LNCaP clone FGC (cell line): ENCODE data around the gene TMEM187.

ENCODE experiments used
- DNase-seq: peaks from one replicate; pipeline ENCODE4 v3.0.0-alpha.2; 2011; ENCODE audit warnings: low read depth
- H3K4me3 ChIP-seq: 2 replicates; pipeline ENCODE4 v1.5.1; 2011; ENCODE audit warnings: mild to moderate bottlenecking, low read depth, low read length, control low read depth
- TF ChIP-seq, protein P1 (sequence below): IDR thresholded peaks from 2 replicates; pipeline ENCODE4 v1.5.1; 2012; ENCODE audit warnings: mild to moderate bottlenecking; ENCODE audit not compliant: control insufficient read depth, insufficient read depth; ENCODE audit errors: extremely low read depth

TMEM187 gene

DNA sequence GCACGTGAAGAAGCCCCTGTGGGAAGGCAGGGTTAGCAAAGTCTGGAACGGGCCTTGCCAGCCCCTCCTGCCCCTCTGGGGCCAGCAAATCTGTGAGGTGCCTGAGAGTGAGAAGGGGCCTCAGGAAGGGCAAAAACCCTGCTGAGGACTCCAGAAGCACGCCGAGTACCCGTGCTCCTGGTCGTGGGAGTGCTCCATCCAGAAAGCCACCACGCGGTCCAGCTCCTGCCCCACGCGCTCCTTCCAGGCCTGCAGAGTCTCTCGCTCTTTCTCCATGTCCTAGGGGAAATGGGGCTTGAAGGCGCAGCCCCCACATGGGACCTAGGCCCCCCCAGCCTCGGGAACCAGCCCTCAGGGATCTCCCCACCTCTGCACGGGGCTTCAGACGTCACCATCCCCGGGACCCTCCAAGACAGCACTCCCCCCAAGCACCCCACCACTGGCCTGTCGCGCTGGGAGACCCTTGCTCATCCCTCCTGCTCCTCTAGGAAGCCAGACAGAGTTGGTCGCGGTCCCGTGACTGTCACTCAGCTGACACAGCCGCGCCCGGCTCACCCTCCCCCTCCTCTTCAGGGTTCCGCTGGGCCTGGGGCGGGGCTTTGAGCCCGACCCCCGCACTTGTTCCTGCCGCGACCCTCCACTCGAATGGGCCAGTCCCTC, 28.3 kb upstream of the TMEM187 start, which contains the start of gene RENBP:
TSS of gene RENBP (minus strand) at position 504 of the 660 bp plus-strand sequence. CDS start at position 471, 33 bp downstream.
- no peak within 1 kb of the TSS for H3K4me3 ChIP-seq
- TF ChIP-seq, protein P1, sequence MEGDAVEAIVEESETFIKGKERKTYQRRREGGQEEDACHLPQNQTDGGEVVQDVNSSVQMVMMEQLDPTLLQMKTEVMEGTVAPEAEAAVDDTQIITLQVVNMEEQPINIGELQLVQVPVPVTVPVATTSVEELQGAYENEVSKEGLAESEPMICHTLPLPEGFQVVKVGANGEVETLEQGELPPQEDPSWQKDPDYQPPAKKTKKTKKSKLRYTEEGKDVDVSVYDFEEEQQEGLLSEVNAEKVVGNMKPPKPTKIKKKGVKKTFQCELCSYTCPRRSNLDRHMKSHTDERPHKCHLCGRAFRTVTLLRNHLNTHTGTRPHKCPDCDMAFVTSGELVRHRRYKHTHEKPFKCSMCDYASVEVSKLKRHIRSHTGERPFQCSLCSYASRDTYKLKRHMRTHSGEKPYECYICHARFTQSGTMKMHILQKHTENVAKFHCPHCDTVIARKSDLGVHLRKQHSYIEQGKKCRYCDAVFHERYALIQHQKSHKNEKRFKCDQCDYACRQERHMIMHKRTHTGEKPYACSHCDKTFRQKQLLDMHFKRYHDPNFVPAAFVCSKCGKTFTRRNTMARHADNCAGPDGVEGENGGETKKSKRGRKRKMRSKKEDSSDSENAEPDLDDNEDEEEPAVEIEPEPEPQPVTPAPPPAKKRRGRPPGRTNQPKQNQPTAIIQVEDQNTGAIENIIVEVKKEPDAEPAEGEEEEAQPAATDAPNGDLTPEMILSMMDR, result no peak
- no peak for DNase-seq

DNA sequence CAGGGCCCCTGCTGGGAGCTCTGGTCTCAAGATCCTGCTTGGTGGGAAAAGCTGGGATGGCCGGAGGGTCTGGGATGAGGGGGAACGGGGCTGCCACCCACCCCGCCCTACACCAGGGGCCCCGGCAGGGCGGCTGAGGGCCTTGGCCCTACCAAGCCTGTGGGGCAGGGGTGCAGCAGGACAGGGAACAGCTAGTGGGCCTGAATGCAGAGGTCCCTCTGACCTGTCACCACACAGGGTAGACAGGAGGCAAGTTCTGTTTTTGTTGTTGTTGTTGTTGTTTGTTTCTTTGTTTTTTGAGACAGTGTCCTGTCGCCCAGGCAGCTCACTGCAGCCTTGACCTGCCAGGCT, 27.8 kb upstream of the TMEM187 start:
- TF ChIP-seq, protein P1, result no peak
- H3K4me3 ChIP-seq, result no peak overlapping the region
- DNase-seq, result no peak

DNA sequence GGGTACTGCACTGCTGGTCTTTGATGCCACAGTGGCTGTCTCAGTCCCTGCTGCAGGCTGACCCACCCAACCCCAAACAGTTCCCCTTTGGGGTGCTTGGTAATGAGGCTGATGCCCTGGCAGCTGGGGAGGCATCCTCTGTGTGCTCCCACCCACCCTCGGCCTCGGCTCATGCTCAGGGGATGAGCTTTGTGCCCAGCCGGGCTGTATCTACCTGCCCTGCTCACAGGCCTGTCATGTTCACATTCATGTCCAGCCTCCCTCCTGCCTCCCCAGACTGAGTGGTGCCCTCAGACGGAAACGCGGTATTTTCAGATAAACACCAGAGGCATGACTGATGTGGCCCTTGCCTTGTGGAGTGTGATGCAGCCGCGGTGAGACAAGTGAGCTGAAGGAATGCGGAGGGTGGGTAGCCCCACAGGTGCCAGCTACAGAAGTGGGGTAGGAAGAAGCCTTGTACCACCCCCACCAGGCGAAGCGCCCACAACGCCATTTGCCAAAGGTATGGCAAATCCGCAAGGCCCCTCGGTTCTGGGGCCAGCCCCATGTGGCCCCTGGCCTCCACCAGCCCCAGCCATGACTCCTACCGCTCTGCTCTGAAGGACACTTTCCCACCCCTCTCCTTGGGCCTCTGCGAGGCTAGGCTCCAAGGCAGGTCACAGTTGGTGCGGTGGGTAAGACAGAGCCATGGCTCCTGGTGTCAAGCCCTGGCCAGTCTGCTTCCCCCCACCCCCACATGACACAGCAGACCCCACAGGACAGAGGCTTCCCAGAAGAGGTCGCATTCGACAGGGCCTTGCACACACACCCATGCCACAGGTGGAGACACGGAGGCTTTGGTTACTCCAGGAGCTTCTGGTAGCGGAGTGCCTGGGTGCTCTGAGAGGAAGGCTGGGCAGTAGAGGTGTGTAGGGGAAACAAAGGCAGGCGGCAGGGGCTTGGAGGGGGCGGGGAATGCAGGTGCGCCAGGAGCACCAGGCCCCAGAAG, 26.3 kb upstream of the TMEM187 start:
- DNase-seq, result no peak
- no peak overlapping the region for H3K4me3 ChIP-seq
- TF ChIP-seq, protein P1, result no peak

DNA sequence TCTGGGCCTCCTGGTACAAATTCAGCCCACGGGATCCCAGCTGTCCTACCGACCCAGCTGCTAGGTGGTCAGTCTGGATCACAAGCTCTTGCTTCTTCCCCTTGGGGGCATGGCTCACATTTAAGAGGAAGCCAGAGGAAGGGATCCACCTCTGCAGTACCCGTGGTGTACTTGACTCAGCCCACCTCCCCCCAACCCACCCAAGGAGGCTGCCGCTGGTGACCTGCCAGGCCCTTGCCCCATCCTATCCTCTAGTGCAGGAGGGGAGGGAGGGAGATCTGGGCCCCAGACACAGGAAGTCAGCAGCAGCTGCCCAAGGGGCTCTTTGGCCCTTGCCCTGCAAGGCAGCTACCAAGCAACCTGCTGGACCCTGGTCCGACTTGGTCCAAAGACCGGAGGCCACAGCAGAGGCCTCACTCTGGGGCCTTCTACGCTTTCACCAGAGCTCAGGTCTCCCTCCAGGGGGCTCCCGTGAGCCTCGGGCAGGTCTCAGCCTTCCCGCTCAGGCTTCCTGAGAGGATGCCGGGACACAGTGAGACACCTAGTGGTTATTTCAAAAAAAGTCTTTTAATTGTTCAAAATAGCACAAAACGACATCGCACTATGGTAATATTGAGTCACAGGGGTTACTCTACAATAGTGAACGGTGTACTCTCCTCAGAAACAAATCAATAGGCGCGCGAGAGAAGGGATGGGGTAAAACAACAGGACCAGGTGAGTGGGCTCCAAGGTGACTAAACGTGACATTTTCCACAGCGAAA, 25.4 kb upstream of the TMEM187 start:
- H3K4me3 ChIP-seq, result no peak overlapping the region
- DNase-seq, result no peak
- TF ChIP-seq, protein P1, result peak; percentile 71

DNA sequence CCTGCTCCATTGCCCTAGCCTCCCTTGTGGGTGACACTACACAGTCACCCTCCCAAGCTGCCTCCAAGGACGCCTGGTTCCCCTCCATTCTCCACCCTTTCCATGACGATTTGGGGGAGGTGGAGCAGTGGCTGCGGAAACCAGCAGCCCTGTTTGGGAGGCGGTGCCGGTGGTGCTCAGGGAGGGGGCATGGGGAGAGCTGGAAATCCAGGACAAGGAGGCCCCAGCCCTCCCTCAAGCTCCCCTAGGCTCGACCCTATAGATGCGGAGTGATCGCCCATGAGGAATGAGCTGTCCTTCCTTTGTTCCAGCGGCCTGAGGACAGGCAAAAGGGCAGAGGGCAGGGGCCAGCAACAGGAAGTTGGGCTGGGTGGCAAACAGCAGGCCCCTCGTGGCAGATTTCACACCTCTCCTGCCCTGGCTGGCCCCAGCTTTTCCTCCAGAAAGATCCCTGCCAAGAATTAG, 24.5 kb upstream of the TMEM187 start:
- no peak for DNase-seq
- no peak overlapping the region for H3K4me3 ChIP-seq
- TF ChIP-seq, protein P1, result no peak
